Measurements from ENCODE around the gene IRAK1.

The IRAK1 gene

GRCh38 chrX:153969904-153970356 is 49.8 kb downstream of the IRAK1 start:
- DNase-seq: no peak

- DNase-seq: no peak
Measured at GRCh38 chrX:153969125-153969903, 50.4 kb downstream of the IRAK1 start.

DNA sequence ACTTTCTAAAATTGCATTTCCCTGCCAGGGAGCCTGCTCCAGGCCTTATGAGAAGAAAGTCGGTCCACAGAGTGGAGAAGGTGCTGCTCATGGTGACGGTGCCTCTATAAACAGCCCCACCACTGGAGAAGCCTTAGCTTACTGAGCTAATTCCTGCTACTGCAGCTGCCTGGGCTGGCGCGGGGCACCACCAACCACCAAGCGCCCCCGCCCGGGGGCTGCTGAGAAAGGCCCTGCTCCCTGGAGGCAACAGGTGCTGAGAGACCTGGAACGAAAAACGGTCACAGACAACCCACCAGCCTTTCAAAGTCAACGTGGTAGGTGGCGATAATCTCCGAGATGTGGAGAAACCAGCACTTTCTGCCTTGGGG is 51.0 kb downstream of the IRAK1 start:
- no peak for DNase-seq

DNA sequence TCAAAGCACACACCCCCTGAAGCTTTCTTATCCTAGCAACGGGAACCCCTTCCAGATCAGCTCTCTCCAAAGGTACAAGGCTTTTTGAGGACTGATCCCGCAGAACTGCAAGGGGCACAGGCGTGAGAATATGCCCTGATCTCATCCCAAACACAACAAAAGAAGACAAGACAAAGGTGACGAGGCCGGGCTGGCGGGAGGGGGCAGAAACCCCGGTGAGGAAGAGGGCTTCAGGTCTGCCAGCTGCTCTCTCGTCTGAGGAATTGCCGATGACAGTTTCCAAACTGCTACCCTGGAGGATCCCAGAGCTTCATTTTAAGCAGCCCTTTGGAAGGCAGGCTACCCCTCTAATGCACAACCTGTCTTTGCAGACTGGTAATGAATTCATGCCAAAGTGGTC is 51.4 kb downstream of the IRAK1 start:
- no peak for DNase-seq

DNA sequence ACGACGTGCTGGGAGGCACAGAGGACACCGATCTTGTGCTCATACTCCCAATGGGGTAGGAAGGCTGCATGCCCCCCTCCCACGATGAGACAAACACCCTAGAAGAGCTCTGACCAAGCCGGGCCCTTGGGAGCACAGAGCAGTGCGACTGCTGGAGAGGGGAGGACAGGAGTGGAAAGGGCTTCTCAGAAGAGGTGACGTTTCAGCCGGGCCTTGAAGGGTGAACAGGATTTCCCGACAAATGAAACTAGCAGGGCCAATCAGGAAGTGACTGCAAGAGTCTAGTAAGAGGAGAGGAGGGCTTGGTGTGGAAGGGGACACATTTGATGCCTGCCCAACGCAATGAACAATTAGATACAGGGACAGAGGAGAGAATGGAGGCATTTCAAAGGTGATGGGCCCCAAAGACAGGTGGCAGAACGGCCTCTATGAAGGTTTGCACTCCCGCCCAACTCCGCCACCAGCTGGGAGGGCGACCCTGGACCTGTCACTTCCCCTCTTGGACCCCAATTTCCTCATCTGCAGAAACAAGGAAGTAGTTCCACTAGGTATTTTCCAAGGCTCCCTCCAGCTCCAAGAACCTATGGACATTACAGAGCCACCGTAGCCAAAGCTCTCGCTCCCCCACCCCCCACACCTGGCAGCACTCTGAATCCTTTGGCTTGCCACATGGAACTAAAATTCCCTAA is 52.0 kb downstream of the IRAK1 start:
- DNase-seq: no peak

DNA sequence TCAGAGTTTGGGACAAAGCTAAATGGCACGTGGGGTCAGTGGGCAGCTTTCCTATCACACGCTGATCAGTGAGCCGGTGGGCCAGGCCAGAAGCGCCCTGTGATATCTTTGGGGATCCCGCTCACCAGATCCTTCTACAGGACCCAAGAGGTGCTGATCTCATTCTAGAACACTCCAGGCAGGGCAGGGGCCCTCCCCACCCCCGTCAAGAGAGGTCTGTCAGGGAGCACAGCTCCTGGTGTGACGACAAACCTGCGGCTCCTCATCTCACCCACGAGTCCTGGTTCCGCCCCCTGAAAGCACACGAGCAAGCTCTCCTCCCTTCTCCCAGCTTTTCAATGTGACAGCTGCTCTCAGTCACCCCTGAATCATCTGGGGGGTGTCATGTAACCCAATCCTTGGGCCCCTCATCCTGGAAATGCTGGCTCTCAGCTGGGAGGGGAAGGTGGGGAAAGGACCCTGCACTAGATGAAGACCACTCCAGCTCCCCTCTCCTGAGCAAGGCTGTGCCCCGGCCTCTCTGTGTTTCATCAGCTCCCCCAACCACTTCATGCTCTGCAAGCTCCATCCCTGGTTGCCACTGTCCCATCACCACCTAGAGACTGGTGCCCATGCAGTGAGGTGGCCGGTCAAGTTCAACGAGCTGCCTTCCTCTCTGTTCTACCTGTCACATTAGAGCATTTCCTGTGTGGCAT is 52.7 kb downstream of the IRAK1 start:
- no peak for DNase-seq

DNA sequence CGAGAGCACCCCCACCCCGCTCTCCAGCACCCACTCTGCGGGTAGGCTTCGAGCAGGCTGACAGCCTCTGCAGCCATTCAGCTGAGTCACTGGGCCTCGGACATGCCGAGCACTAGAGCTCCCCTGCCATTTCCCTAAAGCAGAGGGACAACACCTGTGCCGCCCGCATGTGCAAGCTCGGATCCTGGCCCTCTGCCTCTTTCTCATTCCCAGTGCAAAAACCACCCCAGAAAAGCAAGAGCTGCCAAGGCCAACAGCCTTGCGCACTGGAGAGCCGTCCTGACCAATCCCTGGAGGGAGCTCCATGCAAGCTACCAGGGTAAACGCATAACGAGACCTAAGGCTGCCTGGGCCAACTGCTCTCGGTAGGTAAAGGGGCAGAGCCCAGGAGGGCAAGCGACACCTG is 53.4 kb downstream of the IRAK1 start:
- DNase-seq: no peak

DNA sequence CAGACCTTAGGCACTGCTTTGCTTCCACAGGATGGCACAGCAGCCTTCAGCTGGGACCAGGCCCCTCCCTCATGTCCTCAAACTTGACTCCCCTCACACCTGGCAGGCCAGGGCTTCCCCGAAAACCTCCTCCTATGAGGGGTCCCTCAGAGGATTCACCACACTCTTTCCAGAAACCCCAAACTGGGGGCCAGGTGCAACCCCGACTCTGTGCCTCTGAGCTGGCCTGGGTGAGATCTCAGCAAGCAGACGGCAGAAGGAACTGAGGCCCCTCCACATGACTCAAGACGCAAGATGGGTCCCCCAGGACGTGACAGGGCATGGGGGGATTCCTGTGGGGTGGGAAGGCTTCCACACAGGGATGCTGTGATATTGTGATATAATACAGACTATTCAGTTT is 54.3 kb downstream of the IRAK1 start:
- DNase-seq: no peak

GRCh38 chrX:153964105-153964504 is 55.6 kb downstream of the IRAK1 start:
- DNase-seq: no peak

DNA sequence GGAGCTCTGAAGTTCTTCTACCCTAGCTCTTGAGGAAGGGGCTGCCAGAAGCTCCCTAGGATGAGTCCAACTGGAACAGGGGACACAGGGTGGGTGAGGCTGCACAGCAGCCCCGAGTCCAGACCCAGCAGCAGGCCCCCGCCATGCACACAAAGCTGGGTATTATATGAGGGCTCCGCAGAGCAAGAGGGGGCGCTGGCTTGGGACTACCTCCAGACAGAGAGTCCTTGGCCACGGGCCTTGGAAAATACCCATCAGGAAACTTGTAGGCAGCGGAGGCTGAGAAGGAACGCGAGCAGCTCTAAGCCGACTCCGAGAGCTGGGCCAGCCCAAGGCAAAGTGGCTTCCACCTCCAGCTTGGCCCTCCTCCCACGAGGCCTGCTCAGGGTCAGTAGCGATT is 56.2 kb downstream of the IRAK1 start:
- DNase-seq: no peak

- DNase-seq: no peak
Measured at GRCh38 chrX:153961292-153961691, 58.4 kb downstream of the IRAK1 start.

GRCh38 chrX:153960786-153961185 is 58.9 kb downstream of the IRAK1 start:
- no peak for DNase-seq

Data from HCEC 1CT (cell line).